HUES6 (cell line): Measurements from ENCODE around the gene C14orf180.
"Not testable (repeated sequence)": the region's sequence is repeated elsewhere in the genome, so short reads cannot be mapped to it uniquely, and the experiment has no call there.

Experiments used
- H3K27ac ChIP-seq: 2 replicates; pipeline ENCODE4 v1.7.0; 2013; ENCODE audit warnings: low read depth, mild to moderate bottlenecking, low read length, inconsistent platforms
- H3K27me3 ChIP-seq: 2 replicates; pipeline ENCODE4 v1.6.1; 2013; ENCODE audit warnings: low read length; ENCODE audit not compliant: control insufficient read depth, insufficient read depth
- H3K36me3 ChIP-seq: 2 replicates; pipeline ENCODE4 v1.6.1; 2013; ENCODE audit warnings: low read length; ENCODE audit not compliant: control insufficient read depth, insufficient read depth
- H3K4me1 ChIP-seq: 2 replicates; pipeline ENCODE4 v1.6.1; 2013; ENCODE audit warnings: low read length; ENCODE audit not compliant: control insufficient read depth, insufficient read depth
- H3K4me3 ChIP-seq: 2 replicates; pipeline ENCODE4 v1.5.1; 2013; ENCODE audit warnings: low read depth, low read length
- H3K9ac ChIP-seq: one replicate; pipeline ENCODE4 v1.6.1; 2013; ENCODE audit warnings: mild to moderate bottlenecking, low read length
- H3K9me3 ChIP-seq: 2 replicates; pipeline ENCODE4 v1.6.1; 2013; ENCODE audit warnings: low read depth, low read length; ENCODE audit not compliant: control insufficient read depth, insufficient read depth

Gene C14orf180

GRCh38 chr14:104634138-104634760 lies 54.7 kb downstream of the C14orf180 start:
- H3K27me3 ChIP-seq = no peaks in the 10 kb centered on the region
- H3K36me3 ChIP-seq = no peaks in the 10 kb centered on the region
- H3K4me1 ChIP-seq = no peaks in the 10 kb centered on the region
- no peak overlapping the region for H3K9ac ChIP-seq
- H3K4me3 ChIP-seq = no peak overlapping the region
- no peak overlapping the region for H3K27ac ChIP-seq
- 0 out of 2 replicates have a peak, but pooled peaks cover 4% of the 10 kb centered on the region for H3K9me3 ChIP-seq

- Histone ChIP-seq H3K4me1 (no peaks in the 10 kb centered on the region), H3K9ac (no peak overlapping the region), H3K36me3 (no peaks in the 10 kb centered on the region), H3K4me3 (no peak overlapping the region), H3K9me3 (no peaks in the 10 kb centered on the region), H3K27ac (no peak overlapping the region), H3K27me3 (no peaks in the 10 kb centered on the region)
Measured at GRCh38 chr14:104634886-104635570, 55.5 kb downstream of the C14orf180 start.

GRCh38 chr14:104635717-104636116 lies 56.2 kb downstream of the C14orf180 start:
- no peaks in the 10 kb centered on the region for H3K27me3 ChIP-seq
- H3K36me3 ChIP-seq = no peaks in the 10 kb centered on the region
- no peak overlapping the region for H3K9ac ChIP-seq
- no peak overlapping the region for H3K4me3 ChIP-seq
- no peak overlapping the region for H3K27ac ChIP-seq
- H3K9me3 ChIP-seq = no peaks in the 10 kb centered on the region
- H3K4me1 ChIP-seq = peaks cover 4% of the 10 kb centered on the region; the same call in 1 of the 2 replicates

GRCh38 chr14:104636131-104636530 lies 56.6 kb downstream of the C14orf180 start:
- Histone ChIP-seq H3K9me3 (no peaks in the 10 kb centered on the region), H3K27ac (no peak overlapping the region), H3K9ac (no peak overlapping the region), H3K36me3 (no peaks in the 10 kb centered on the region), H3K27me3 (no peaks in the 10 kb centered on the region), H3K4me3 (no peak overlapping the region), H3K4me1 (peaks cover 4% of the 10 kb centered on the region; the same call in 1 of the 2 replicates)

GRCh38 chr14:104636846-104637545 lies 57.4 kb downstream of the C14orf180 start:
- H3K9me3 ChIP-seq, H3K9ac ChIP-seq, H3K4me1 ChIP-seq, H3K27ac ChIP-seq, H3K27me3 ChIP-seq, H3K36me3 ChIP-seq, H3K4me3 ChIP-seq: not testable (repeated sequence)

GRCh38 chr14:104637546-104638003 lies 58.0 kb downstream of the C14orf180 start:
- Histone ChIP-seq H3K4me1 (peaks cover 4% of the 10 kb centered on the region; the same call in 1 of the 2 replicates), H3K27ac (no peak overlapping the region), H3K27me3 (no peaks in the 10 kb centered on the region), H3K4me3 (no peak overlapping the region), H3K36me3 (no peaks in the 10 kb centered on the region), H3K9me3 (no peaks in the 10 kb centered on the region), H3K9ac (no peak overlapping the region)

- Histone ChIP-seq H3K9me3 (no peaks in the 10 kb centered on the region), H3K4me3 (no peak overlapping the region), H3K36me3 (no peaks in the 10 kb centered on the region), H3K27me3 (no peaks in the 10 kb centered on the region), H3K27ac (no peak overlapping the region), H3K4me1 (peaks cover 4% of the 10 kb centered on the region; the same call in 1 of the 2 replicates), H3K9ac (no peak overlapping the region)
Measured at GRCh38 chr14:104638190-104638589, 58.6 kb downstream of the C14orf180 start.

- no peaks in the 10 kb centered on the region for H3K36me3 ChIP-seq
- H3K9ac ChIP-seq = no peak overlapping the region
- H3K27me3 ChIP-seq = no peaks in the 10 kb centered on the region
- no peaks in the 10 kb centered on the region for H3K9me3 ChIP-seq
- H3K27ac ChIP-seq = no peak overlapping the region
- H3K4me3 ChIP-seq = no peak overlapping the region
- peaks cover 4% of the 10 kb centered on the region; the same call in 1 of the 2 replicates for H3K4me1 ChIP-seq
Measured at GRCh38 chr14:104638927-104639450, 59.4 kb downstream of the C14orf180 start.

- H3K4me3 ChIP-seq = no peak overlapping the region
- H3K9ac ChIP-seq = no peak overlapping the region
- no peaks in the 10 kb centered on the region for H3K36me3 ChIP-seq
- H3K4me1 ChIP-seq = peaks cover 4% of the 10 kb centered on the region; the same call in 1 of the 2 replicates
- no peak overlapping the region for H3K27ac ChIP-seq
- H3K9me3 ChIP-seq = no peaks in the 10 kb centered on the region
- H3K27me3 ChIP-seq = no peaks in the 10 kb centered on the region
Measured at GRCh38 chr14:104639471-104639870, 59.9 kb downstream of the C14orf180 start.
